Inflammatory macrophage treated with lipopolysaccharide for 4 hours (primary cell): Measurements from ENCODE around the gene IFRD2.
"Not testable (repeated sequence)": the region's sequence is repeated elsewhere in the genome, so short reads cannot be mapped to it uniquely, and the experiment has no call there.

Source experiments
- DNase-seq: peaks from one replicate; pipeline ENCODE4 v3.0.0-alpha.2; 2020

The IFRD2 gene

DNA sequence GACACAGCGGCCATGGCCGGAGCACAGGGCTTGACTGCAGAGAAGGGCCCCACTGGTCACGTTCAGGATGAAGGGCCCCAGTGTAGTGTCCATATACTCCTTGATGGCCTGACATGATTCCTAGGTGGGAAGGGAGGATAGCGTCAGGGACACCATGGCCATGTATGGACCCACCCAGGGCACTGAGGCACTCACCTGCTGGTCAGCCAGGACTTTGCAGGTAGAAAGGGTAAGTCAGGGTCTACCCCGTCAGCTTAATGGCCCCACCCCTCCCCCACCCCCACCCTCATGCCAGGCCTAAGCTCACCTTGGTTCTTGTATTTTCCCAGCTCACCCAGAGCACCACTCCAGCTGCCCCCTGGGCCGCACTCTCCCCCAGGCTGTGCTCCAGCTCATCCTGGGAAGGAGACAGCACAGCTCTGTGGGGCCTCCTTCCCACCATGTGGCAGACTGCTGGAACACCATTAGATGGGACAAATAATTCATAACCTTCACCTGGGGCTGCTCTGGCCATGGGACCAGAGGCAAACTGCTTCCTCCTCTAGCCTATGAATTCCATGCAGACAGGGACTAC, 8.5 kb upstream of the IFRD2 start:
- no peak for DNase-seq

DNA sequence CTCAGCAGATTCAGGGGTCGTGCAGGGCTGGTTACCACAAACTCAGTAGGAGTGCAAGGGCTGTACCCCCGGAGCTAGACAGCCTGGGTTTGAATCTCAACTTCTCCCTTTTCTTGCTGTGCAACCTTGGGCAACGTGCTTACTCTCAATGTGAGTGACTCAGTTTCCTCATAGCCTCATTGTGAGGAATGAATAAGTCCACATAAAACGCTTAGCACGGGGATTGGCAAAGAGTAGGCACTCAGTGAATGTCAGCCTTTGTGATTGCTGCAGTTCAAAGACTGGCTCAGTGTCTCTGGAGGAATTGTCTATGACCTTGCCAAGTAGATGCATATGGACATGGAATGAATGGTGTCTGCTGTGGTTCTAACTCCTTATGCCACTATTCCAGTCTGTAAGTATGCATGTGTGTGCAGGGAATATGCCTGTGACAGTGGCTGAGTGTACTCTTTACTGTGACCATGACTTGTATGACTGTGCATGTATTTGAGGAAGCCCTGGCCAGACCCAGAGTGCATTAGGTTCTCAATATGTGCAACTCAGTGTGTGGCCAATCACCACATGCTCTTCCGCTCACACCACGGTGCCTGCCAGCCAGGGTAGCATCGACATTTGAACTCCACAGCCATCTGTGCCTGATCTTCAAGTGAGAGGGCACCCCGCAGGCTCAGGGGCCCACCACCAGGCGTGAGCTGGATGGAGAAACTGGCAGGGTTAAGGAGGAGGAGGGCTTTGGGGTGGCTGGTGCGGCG, 7.9 kb upstream of the IFRD2 start:
- DNase-seq = peak; percentile 86

DNA sequence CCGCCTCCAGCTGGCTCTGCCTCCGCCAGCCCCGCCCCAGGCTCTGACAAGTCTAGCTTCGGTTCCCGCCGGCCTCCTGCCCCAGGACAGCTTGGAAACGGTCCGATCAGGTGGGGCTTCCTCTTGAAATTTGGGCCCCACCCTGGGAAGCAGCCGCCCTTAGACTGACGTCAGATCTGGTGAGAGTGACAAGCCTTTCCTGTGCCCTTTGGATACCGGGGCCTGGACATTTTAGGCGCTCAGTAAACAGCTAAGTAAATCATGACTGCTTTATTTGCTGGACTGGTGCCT, 7.4 kb upstream of the IFRD2 start:
- DNase-seq = no peak

DNA sequence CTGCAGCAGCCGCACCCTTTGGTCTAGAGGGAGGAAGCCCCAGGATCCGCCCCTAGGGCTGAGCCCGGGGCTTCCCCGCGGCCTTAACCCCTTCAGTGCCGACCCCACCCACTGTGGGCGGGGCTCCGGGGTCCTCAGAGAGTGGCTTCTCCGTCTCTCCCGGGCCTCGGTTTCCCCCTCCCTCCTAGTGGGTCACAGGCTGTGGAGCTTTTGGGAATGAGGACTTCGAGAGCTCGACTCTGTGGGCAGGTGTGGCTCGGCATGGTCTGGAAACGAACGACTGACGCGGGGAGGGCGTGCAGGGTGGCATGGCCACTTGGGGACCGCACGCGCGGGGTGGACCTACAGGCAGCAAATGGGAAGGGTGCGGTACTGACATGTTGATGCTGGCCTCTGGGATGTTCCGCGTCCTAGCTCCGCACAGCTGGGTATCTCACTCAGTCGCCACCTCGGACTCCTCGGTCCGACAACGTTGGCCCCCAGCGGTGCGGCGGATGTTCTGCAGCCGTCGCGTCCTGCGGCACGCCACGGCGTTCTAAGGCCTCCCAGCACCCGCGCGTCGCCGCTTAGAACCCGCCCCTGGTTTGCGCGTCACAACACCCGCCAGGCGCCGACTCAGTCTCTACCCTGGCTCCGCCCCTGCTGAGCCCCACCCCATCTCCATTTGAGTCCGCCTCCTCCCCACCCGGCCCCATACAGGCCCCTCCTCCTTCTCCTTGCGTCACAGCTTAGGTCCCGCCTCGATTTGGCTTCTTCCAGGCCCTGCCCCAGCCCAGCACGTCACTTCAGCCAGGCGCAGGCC, 6.8 kb upstream of the IFRD2 start, which contains the start of the genes HYAL3 and NAA80:
Gene HYAL3 (minus strand): TSS at position 570 of the 802 bp plus-strand sequence. CDS start 3,803 bp downstream, outside the sequence.
Gene NAA80 (minus strand): TSS at position 570 of the 802 bp plus-strand sequence. CDS start 1,942 bp downstream, outside the sequence.
- DNase-seq = peak; percentile 100

DNA sequence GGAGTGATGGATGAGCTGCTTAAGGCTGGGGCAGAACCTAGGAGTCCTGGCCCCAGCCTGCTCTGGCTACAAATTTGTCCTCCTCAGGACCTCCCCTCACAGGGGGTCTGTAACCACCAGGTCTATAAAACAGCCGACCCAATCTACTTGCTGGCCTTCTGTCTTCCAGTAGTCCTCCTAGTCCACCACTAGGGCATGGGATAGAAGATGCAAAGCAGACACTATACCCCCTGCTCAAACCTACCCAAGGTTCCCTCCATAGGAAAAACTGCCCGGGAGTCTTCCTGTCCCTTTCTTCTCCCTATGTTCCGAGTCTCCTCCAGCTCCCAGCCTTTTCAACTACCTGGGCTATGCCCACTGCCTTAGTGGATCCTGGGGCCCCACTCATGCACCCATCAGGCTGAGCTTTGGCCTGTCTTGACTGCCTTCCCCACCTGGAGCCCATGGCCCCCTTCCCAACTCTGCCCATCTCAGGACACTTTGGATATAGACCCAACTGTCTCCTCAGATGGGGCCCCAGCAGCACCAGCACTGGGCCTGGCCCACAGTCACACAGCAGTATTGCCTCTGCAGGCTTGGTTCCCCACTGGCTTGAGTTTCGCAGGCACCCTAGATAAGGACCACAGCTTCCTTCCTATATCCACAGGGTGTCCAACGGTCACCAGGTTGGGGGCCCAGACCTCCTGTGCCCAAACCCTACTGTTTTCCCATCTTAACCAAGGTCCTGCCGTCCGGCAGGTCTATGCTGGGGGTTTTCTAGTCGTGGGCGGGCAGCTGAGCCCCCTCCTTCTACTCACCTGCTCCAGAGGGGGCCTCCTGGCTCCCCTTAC, 5.9 kb upstream of the IFRD2 start:
- peak; percentile 21 for DNase-seq

DNA sequence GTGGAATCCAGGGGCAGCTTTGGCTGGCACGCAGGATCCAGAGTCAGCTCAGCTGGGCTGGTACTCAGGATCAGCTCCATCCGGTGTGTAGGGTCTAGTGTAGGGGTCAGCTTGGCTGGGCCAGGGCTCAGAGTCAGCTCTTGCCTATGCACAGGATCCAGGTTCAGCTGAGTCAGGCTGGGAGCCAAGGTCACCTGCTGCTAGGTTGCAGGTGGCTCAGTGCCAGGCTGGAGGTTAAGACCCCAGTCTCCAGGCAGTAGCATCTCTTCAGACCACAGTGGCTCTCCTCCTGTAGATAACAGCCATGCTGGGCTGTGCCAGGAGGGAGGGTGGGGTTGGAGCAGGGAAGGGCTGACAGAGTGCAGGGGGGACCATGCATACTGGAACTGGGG, 5.2 kb upstream of the IFRD2 start:
- DNase-seq = no peak

DNA sequence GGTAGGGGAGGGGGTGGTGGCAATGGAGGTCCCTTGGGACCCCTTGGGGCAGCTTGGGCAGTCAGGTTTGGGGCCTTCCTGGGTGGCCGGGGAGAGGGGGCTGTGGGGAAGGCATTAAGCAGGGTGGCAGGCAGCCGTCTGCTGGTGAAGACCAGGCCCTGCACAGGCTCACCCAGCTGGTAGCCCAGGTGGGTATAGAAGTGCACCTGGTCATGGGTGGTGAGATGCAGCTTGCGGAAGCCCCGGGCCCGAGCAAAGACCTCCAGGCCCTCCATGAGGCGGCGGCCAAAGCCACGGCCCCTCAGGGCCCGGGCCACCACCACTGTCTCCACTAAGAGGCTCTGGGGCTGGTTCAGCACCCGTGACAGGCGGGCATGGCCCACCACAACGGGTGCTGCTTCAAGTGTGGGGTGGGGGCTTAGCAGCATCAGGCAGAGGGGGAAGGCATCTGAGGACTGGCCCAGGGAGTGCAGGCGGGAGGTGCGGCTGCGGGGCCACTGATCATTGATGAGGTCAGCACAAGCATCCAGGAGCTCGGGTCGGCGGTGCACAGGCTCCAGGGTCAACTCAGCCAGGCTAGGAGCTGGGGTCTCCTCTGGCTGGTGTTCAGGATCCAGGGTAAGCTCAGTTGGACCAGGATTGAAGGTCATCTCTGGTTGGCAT, 4.6 kb upstream of the IFRD2 start:
- DNase-seq = no peak

DNA sequence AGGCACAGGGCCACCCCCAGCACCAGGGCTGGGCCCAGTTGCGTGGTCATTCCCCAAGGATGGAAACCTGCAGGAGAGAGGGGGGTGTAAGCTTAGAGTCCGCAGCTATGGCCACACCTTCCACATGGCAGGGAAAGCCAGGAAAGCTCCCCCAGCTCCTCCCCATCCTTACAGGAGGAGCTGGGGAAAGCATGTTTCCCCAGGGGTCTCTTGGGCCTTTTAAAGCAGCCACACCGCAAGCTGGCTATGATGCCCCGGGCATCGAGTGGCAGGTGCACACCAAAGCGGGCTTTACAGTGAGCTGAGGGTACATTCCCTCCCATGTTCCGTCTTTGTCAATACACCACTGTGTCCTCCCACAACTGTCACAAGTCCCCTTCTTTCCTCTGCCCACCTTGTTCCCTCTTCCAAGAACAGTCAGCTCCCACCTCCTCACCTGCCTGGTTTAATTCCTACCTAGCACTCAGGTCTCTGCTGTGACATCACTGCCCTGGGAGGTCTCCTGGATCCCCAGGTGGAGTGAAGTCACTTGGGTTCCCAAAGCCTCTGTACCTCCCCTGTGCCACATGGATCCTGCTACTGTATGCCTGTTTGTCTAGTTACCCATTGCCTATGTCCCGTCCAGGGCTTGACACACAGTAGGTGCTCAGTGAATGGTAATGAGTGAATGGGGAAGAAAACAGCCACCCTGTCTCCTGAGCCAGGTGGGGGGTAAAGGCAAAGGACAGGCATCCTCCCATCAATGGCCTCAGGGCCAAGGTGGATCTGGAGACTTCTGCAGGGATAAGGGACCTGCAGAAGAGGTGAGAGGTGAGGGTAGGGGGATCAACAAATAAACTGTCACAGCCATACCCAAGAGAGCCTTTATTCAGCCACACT, 3.6 kb upstream of the IFRD2 start:
- no peak for DNase-seq

DNA sequence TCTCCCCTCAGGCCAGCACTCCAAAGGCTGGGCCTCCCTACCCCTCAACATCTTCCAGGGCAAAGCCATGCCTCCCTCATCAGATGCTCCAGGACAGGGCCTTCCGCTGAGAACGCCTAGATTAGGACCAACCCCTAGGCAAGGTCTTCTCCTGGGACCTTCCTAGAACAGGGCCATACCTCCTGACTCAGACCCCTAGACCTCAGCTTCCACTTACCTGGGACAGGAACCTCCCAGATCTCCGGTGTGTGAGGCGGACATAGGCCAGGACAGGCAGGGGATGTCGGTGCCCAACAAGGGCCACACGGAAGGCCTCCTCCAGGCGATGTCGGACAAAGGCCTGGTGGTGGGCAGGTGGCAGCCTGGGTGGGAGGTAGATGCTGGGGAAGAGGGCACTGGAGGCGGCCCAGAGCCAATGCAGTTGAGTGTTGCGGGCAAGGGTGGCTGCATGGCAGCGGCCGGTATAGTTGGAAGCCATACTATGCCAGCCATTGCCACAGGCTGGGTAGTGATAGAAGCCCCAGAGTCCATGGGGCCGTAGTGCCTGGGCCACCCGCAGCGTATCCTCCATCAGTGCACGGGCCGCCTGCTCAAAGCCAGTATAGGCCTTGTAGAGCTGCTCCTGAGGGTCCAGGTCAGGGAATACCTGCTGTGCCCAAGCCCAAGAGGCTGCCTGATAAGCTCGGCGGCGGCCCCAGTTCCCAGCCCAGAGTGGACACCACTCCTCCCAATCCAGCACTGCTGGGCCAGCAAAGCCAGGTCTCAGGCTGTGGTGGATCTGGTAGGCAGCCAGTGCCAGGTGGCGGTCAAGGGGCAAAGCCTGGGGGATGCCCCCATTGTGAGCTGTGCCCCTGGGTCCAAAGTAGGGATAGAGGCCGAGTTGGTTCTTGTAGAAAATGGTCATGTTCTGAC, 2.5 kb upstream of the IFRD2 start:
- DNase-seq = no peak

DNA sequence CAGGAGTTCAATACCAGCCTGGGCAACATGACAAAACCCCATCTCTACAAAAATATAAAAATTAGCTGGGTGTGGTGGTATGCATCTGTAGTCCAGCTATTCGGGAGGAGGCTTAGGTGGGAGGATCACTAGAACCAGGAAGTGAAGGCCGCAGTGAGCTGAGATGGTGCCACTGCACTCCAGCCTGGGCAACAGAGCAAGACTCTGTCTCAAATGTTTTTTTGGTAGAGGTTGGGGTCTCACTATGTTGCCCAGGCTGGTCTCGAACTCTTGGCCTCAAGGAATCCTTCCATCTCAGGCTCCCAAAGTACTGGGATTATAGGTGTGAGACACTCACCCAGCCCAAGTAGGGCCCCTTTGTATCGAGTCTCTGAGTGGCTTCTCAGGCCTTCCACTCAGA, 1.9 kb upstream of the IFRD2 start:
- no peak for DNase-seq

DNA sequence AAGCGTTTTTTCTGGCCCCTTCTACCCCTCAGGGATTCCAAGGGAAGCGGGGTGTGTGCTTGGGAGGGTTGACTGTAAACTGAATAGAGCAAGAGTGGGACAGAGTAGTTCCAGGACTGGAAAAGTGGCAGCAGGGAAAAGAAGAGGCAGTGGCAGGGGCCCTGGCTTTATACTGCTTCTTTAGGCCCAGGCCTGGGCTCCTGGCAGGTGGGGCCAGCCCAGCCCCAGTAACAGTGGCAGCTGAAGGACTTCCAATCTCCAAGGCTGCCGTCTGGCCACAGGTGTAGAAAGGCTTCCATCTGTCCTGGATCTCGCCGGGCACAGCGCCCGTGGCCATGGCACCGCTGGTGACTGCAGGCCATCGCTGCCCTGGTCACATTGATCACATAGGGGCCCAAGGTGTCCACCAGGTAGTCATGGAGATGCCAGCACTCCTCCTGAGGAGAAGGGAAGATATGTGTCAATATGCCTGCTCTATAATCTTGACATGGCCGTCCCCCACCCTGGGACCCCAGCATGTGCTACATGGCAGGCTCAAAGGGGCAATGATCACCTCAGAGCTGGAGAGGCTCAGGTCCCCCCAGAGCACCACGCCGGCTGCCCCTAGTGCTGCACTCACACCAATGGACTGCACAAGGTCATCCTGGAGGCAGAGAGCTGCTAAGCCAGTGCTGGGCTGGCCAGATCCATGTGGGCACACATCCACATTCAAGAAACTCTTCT, 1.0 kb upstream of the IFRD2 start:
- no peak for DNase-seq

DNA sequence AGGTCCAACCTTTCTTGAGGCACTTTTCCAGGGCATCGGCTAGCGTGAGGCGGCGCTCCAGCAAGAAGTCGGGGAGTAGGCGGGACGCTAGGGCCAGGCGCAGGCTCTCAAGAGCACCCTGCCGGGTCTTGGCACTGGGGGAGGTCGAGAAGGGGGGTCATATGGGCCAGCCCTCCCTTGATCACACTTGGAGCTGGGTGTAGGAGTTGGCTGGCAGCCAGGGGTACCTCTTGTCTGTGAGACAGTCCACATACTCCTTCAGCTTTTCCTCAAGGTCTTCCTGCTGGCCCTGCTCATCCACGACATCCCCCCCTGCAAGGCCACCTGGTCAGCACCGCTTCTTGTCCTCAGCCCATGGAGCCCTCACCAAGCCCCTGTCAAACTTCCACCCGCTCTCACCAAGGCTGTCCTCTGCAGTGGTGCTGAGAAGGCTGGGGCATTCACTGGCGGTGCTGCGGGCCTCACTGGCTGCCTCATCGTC, 2.0 kb downstream of the IFRD2 start:
- DNase-seq = no peak

DNA sequence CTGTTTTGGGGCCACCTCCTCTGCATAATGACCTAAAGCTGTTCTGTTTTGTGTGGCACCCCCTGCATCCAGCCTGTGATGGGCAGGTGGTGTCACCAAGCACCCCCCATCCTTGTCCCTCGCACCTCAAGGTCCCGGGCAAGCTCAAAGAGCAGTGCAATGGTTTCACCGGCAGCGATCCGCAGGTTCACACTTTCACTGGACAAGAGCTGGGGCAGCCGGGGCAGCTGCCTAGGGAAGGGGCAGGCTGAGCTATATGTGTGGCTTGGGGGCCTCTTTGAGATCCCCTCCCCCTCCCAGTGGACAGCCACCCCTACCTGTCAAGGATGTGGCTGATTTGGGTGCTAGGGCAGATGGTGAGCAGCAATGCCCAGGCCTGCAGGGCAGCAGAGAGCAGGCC, 3.1 kb downstream of the IFRD2 start:
- DNase-seq = no peak

DNA sequence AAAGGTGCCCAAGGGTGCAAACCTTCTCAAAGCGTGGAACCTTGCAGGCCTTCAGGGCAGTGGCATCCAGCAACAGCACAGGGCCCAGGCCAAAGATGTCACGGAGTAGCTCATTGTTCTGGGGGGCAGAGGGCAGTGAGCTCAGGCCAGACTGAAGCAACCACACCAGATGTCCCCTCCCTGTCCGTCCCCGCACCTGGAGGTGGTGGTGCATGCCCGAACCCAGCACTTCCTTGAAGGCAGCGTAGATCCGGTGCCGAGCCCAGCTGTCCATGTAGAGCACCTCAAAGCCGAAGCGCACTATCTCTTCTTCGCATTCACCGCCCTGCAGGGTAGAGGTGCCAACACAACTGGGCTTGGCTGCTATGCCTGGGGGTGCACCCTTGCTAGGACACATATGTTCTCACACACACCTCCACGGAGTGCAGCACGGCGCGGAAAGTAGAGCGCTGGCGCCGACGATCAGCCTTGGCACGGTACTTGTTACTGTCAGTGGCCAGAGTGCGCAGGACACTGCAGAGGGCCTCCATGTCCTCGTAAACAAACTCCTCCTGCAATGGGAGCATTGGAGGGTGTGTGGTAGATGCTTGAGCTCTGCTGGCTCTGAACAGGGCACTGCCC, 3.7 kb downstream of the IFRD2 start:
- no peak for DNase-seq

DNA sequence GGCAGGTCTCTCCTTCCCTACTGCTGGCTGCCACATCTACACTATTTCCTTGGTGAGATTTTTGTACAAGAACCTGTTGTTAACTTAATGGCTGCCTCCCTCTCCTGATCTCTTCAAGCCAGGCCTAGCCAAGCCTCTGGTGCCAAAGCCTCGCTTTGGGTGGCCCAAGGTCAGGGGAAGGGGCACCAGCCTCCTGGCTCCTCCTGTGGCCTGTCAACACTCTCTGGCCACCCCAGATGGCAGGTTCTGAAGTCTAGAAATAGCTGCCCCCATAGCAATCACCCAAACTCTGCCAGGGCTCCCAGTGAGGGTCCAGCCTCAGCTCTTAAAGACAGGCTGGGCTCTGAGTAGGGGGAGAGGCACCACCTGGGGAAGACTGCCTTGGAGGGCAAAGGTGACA, 5.0 kb downstream of the IFRD2 start:
- no peak for DNase-seq

DNA sequence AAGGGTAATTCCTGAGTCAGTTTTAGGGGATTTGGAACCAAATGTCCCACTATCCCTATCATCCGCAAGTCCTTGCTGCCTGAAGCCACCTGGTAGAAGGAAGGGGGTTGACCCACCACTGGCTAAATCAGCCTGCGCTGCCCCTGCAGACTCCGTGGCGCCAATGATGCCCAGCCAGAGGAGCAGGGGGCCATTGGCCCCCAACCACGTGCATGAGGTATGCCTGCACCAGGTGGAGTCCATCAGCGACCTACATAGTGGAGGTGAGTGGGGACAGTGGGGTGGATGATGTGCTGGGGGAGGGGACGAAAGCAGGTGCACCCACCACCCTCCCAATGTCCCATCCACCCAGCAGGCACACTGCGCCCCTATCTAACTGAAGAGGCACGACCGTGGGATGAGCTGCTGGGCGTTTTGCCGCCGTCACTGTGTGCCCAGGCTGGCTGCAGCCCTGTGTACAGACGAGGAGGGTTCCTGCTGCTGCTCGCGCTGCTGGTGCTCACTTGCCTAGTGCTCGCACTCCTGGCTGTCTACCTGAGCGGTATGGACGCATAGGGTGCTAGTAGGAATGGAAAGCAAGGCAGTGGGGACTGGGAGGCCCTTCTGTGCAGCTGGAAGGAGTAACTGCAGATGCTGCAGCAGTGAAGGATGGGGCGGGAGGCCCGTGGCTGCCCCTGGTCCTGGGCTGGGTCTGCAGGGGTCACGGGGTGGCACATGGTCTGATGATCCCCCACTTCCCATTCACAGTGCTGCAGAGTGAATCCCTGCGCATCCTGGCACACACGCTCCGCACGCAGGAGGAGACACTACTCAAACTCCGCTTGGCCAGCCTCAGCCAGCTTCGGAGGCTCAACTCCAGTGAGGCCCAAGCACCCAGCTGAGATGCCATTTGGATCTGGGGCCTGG, 5.7 kb downstream of the IFRD2 start:
- DNase-seq = no peak

DNA sequence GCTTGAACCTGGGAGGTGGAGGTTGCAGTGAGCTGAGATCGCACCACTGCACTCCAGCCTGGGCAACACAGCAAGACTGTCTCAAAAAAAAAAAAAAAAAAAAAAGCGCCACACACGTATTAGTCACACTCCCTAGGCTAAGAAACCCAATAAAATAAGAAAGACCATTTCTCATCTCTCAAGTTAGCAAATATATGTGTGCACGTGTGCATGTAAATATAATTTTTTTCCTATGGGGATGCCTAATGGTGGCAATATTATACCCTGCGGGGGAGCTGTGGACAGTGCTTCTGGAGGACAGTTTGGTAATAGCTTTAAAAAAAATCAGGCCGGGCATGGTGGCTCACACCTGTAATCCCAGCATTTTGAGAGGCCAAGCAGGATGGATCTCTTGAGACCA, 8.1 kb downstream of the IFRD2 start:
- not testable (repeated sequence) for DNase-seq
